WTC11 (cell line): Measurements from ENCODE around the gene ERICH3.

Experiments
- CDX4 ChIP-seq: fragments of 250-450 bp; sonication (Bioruptor Pico); IDR thresholded peaks from 2 replicates; pipeline ENCODE4 v1.9.0; 2021; ENCODE audit warnings: moderate library complexity, mild to moderate bottlenecking, inconsistent platforms, borderline replicate concordance
- CREM ChIP-seq: sonication (generic); formaldehyde crosslinking; IDR thresholded peaks from 2 replicates; pipeline ENCODE4 v1.8.1; 2022; ENCODE audit warnings: mild to moderate bottlenecking, missing genetic modification reagents, moderate library complexity
- CTCF ChIP-seq: fragments of 200-600 bp; IDR thresholded peaks from 2 replicates; pipeline ENCODE4 v1.8.0; 2022; ENCODE audit warnings: antibody characterized with exemption
- ESRRA ChIP-seq: sonication (generic); formaldehyde crosslinking; IDR thresholded peaks from 2 replicates; pipeline ENCODE4 v1.8.1; 2022; ENCODE audit warnings: mild to moderate bottlenecking, missing genetic modification reagents, borderline replicate concordance
- FOXK1 ChIP-seq: sonication (generic); formaldehyde crosslinking; IDR thresholded peaks from 2 replicates; pipeline ENCODE4 v1.8.0; 2022; ENCODE audit warnings: mild to moderate bottlenecking, moderate library complexity, missing genetic modification reagents
- JUN ChIP-seq: sonication (generic); formaldehyde crosslinking; IDR thresholded peaks from 2 replicates; pipeline ENCODE4 v1.8.0; 2023; ENCODE audit warnings: mild to moderate bottlenecking, missing genetic modification reagents
- KAT7 ChIP-seq: sonication (generic); formaldehyde crosslinking; IDR thresholded peaks from 2 replicates; pipeline ENCODE4 v1.8.1; 2023; ENCODE audit warnings: missing genetic modification reagents, mild to moderate bottlenecking, borderline replicate concordance
- NR1H2 ChIP-seq: sonication (generic); formaldehyde crosslinking; IDR thresholded peaks from 2 replicates; pipeline ENCODE4 v1.9.0; 2021; ENCODE audit warnings: mild to moderate bottlenecking, moderate library complexity, missing genetic modification reagents
- ZNF121 ChIP-seq: sonication (generic); formaldehyde crosslinking; IDR thresholded peaks from 2 replicates; pipeline ENCODE4 v1.8.0; 2023; ENCODE audit warnings: missing genetic modification reagents

GRCh38 chr1:74549932-74550331 is 123.7 kb downstream of the ERICH3 start:
- TF ChIP-seq NR1H2 (CRISPR knock-in tag) (no peak), CREM (CRISPR knock-in tag) (no peak), CTCF (no peak), CDX4 (CRISPR knock-in tag) (no peak), KAT7 (CRISPR knock-in tag) (no peak), JUN (CRISPR knock-in tag) (no peak), FOXK1 (CRISPR knock-in tag) (no peak), ZNF121 (CRISPR knock-in tag) (no peak), ESRRA (no peak)
